ENCODE data around the gene CTNNA1. TPM values are rescaled to one million over a fixed set of nuclear protein-coding genes. Genes with fewer than 3 reads are reported as not detected.

Gene CTNNA1
- total RNA-seq, 1 experiment from 2014 or later, result 315 TPM

GRCh38 chr5:138925090-138925635, 171.9 kb downstream of the CTNNA1 start:
- in situ Hi-C loops (cut with HindIII; ENCODE audit: low pct_unique_long_range_greater_than_20kb, low sequenced_read_pairs), result no loop called here
- DNase-seq (ENCODE audit: low read depth, low spot score), result no peak

DNA sequence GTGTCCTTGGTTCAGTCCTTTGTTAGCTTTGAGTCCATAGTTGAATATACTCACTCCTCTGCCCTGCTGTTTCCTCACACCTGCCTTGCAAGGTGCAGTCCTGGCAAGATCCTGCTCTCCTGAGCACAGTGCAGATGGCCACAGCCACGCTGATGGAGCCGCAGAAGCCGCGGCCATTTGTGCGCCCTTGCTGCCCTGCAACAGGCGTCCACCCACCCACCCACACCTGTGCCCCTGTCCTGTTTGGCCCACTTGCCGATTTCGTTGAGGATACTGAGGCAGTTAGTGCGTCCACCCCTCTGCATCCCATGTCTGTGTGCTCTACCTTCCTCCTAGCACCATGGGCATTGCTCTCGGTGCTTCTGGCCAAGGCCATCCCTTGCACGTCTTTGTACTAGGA, 173.0 kb downstream of the CTNNA1 start:
- in situ Hi-C loops (cut with HindIII; ENCODE audit: low pct_unique_long_range_greater_than_20kb, low sequenced_read_pairs), result no loop called here
- no peak for DNase-seq (ENCODE audit: low read depth, low spot score)

DNA sequence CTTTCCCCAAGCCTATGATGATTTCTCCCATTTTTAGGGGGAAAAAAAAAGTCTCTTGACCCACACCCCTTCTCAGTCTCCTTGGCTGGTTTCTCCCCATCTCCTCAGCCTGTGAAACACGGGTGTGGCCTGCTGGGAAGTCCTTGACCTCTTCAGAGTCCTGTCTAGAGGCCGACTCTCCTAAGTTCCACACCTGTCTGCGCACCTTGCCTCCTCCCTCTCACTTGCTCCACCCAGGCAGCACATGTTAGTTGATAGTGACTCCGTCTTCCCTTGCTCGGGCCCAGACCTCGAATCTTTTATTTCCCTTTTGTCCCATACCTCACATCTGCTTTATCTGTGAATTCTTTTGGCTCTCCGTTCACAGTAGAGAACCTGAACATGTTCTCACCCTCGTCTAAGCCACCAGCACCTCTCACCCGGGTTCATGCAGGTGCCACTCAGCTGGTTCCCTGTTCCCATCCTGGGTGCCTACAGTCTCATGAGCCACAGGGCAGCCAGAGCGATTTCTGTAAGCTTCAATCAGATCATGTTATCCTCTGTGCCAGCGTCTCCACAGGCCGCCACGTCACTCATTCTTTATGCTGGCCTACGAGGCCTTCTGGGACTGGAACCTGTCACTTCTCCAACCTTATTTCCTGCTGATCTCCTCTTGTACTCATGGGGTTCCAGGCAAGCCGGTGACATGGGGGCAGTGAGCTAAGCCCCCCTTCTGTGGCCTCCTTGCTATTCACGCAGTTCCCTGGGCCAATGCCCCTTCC, 173.6 kb downstream of the CTNNA1 start:
- in situ Hi-C loops (cut with HindIII; ENCODE audit: low pct_unique_long_range_greater_than_20kb, low sequenced_read_pairs), result no loop called here
- no peak for DNase-seq (ENCODE audit: low read depth, low spot score)

GRCh38 chr5:138927544-138927943, 174.3 kb downstream of the CTNNA1 start:
- in situ Hi-C loops (cut with HindIII; ENCODE audit: low pct_unique_long_range_greater_than_20kb, low sequenced_read_pairs), result no loop called here
- DNase-seq (ENCODE audit: low read depth, low spot score), result no peak

GRCh38 chr5:138927979-138928378, 174.8 kb downstream of the CTNNA1 start:
- in situ Hi-C loops (cut with HindIII; ENCODE audit: low pct_unique_long_range_greater_than_20kb, low sequenced_read_pairs), result no loop called here
- no peak for DNase-seq (ENCODE audit: low read depth, low spot score)

- in situ Hi-C loops (cut with HindIII; ENCODE audit: low pct_unique_long_range_greater_than_20kb, low sequenced_read_pairs), result no loop called here
- peak; percentile 93 for DNase-seq (ENCODE audit: low read depth, low spot score)
Observed at GRCh38 chr5:138929571-138929955, 176.3 kb downstream of the CTNNA1 start.

DNA sequence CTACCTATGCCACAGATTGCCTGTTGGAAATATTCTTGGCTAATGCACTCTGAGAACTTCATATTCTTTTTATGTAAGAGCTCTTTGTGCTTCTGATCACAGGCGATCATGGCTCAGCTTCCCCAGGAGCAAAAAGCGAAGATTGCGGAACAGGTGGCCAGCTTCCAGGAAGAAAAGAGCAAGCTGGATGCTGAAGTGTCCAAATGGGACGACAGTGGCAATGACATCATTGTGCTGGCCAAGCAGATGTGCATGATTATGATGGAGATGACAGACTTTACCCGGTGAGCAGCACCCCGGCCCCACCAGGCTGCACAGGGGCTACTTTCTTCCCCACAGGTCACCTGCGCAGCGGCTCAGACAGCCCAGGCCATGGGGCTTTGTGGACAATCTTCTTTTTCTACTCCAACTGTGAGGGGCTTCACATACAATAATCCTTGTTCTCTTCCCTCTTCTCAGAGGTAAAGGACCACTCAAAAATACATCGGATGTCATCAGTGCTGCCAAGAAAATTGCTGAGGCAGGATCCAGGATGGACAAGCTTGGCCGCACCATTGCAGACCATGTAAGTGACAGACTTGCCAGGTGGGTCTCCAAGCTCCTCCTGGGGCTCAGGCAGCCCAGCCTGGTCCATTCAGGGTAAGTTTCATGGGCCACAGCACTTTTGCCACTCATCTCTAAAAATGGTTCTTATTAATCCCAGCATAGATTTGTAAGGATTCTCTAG, 177.3 kb downstream of the CTNNA1 start:
- in situ Hi-C loops (cut with HindIII; ENCODE audit: low pct_unique_long_range_greater_than_20kb, low sequenced_read_pairs), result no loop called here
- DNase-seq (ENCODE audit: low read depth, low spot score), result no peak

GRCh38 chr5:138932171-138932810, 179.1 kb downstream of the CTNNA1 start:
- in situ Hi-C loops (cut with HindIII; ENCODE audit: low pct_unique_long_range_greater_than_20kb, low sequenced_read_pairs), result no loop called here

DNA sequence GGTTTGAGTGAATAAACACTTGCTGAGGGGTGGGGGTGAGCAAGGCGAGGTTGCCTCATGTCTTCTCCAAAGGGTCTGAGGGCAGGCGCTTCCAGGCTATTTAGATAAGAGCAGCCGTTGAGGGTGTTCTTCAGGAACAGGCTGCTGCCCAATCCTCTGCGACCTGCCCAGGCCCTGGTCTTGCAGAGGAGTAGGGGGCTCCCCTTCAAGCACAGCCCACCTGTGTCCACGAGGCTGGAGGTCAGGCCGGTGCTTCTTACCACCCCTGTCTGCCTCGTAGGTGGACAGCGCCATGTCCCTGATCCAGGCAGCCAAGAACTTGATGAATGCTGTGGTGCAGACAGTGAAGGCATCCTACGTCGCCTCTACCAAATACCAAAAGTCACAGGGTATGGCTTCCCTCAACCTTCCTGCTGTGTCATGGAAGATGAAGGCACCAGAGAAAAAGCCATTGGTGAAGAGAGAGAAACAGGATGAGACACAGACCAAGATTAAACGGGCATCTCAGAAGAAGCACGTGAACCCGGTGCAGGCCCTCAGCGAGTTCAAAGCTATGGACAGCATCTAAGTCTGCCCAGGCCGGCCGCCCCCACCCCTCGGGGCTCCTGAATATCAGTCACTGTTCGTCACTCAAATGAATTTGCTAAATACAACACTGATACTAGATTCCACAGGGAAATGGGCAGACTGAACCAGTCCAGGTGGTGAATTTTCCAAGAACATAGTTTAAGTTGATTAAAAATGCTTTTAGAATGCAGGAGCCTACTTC, 180.5 kb downstream of the CTNNA1 start:
- in situ Hi-C loops (cut with HindIII; ENCODE audit: low pct_unique_long_range_greater_than_20kb, low sequenced_read_pairs), result no loop called here
- no peak for DNase-seq (ENCODE audit: low read depth, low spot score)

More at GRCh38 chr5:138932171-138932810, 179.1 kb downstream of the CTNNA1 start:
- no peak for DNase-seq (ENCODE audit: low read depth, low spot score)

- DNase-seq (ENCODE audit: low read depth, low spot score), result no peak
- in situ Hi-C loops (cut with HindIII; ENCODE audit: low pct_unique_long_range_greater_than_20kb, low sequenced_read_pairs), result no loop called here
Observed at GRCh38 chr5:138934971-138935370, 181.7 kb downstream of the CTNNA1 start.

DNA sequence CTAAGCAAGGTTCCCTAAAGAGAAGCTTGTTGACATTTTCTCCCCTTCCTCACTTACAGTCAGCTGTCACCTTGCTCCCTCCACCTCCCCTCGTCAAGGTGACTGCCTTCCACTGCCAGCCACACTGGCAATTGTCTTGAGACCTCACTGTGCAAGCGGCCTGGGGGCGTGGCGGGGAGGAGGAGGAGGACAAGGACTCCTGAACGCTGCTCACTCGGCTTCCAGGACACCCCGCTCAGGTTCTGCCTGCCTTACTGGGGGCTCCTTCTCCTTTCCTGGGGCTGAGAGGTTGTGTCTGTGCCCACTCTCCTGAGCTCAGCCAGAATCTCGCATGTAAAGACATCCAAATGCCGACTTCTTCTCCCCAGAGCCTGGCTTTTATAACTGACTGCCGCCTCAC, 182.2 kb downstream of the CTNNA1 start:
- in situ Hi-C loops (cut with HindIII; ENCODE audit: low pct_unique_long_range_greater_than_20kb, low sequenced_read_pairs), result no loop called here
- DNase-seq (ENCODE audit: low read depth, low spot score), result no peak

DNA sequence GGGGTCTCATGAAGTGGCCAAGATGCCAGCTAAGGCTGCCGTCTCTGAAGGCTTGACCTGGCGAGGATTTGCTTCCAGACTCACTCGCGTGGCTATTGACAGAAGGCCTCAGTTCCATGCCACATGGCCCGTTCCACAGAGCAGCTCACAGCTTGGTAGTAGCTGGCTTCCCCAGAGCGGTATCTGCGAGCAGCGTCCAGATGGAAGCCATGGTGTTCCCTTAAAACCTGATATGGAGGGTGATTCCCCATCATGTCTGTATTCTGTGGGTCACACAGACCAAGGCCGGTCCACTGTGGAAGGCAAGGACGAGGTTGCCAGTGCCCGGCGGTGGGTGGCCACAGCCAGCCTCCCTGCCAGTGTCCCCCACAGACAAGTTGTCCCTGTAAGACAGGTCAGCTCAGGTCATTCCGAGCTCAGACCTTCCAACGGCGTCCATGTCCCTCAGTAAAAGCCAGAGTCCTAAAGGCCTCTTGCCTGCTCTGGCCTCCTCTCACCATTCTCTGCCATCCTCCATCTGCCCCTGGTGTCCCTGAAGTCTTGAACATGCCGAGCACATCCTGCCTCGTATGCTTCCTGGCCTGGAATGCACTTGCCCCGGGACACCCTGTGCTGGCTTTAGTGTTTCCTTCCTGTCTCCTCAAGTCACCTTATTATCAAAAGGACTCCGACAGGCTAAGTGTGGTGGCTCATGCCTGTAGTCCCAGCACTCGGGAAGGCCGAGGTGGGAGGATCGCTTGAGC, 183.2 kb downstream of the CTNNA1 start:
- no peak for DNase-seq (ENCODE audit: low read depth, low spot score)
- in situ Hi-C loops (cut with HindIII; ENCODE audit: low pct_unique_long_range_greater_than_20kb, low sequenced_read_pairs), result no loop called here

DNA sequence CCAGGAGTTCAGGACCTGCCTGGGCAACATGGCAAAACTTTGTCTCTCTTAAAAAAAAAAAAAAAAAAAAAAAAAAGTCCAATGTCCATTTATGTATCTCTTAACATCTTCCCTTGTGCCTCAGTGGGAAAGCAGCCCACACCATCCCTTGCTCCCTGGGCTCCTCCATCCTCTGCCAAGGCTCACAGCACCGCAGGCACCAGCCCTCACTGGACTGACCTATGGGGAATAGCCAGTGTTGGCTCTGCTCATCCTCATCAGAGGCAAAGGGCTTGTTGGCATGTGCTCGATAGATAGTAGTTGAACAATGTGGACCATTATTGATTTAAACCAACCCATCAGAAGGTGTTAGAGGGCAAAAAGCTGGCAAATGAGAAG, 183.7 kb downstream of the CTNNA1 start:
- DNase-seq (ENCODE audit: low read depth, low spot score), result no peak
- in situ Hi-C loops (cut with HindIII; ENCODE audit: low pct_unique_long_range_greater_than_20kb, low sequenced_read_pairs), result no loop called here

- in situ Hi-C loops (cut with HindIII; ENCODE audit: low pct_unique_long_range_greater_than_20kb, low sequenced_read_pairs), result no loop called here
- no peak for DNase-seq (ENCODE audit: low read depth, low spot score)
Observed at GRCh38 chr5:138937392-138938387, 184.5 kb downstream of the CTNNA1 start.

DNA sequence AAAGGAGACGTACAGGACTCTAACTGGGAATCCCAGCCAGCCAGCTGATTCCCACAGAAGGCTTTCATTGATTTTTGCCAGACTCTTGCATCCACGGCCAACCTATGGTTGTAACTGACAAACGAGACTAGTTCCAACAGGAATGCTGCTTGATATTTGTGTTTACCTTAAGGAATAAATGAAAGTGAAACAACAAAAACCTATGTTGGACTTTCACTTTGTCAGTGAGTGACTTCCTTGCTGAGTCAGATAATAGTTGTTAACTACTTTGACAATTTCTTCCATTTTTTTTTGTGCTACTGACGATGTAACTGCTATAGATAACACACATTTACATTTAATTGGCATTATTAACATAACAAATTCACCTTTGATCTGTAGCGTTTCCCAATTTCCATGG, 185.3 kb downstream of the CTNNA1 start:
- in situ Hi-C loops (cut with HindIII; ENCODE audit: low pct_unique_long_range_greater_than_20kb, low sequenced_read_pairs), result no loop called here
- no peak for DNase-seq (ENCODE audit: low read depth, low spot score)

GRCh38 chr5:138942066-138942465, 188.8 kb downstream of the CTNNA1 start:
- no peak for DNase-seq (ENCODE audit: low read depth, low spot score)
- in situ Hi-C loops (cut with HindIII; ENCODE audit: low pct_unique_long_range_greater_than_20kb, low sequenced_read_pairs), result no loop called here
